HG03039 (cell line): ENCODE results near the gene FZD7.

ENCODE experiments used
- ATAC-seq: cut with Tn5 transposase; IDR thresholded peaks from one replicate; pipeline ENCODE4 v1.9.1; 2021; ENCODE audit warnings: mild to moderate bottlenecking, moderate library complexity; ENCODE audit not compliant: unreplicated experiment

The FZD7 gene

GRCh38 chr2:202064881-202065230 is 31.2 kb downstream of the FZD7 start:
- ATAC-seq = no peak

- no peak for ATAC-seq
These were observed 32.2 kb downstream of the FZD7 start for GRCh38 chr2:202065876-202066275.

GRCh38 chr2:202066875-202067274 is 33.2 kb downstream of the FZD7 start:
- no peak for ATAC-seq

- ATAC-seq = no peak
These were observed 33.9 kb downstream of the FZD7 start for GRCh38 chr2:202067589-202067988.

GRCh38 chr2:202069170-202070067 is 35.8 kb downstream of the FZD7 start:
- no peak for ATAC-seq

GRCh38 chr2:202071107-202071506 is 37.5 kb downstream of the FZD7 start:
- no peak for ATAC-seq

- ATAC-seq = no peak
These were observed 38.6 kb downstream of the FZD7 start for GRCh38 chr2:202072226-202072625.

- no peak for ATAC-seq
These were observed 39.2 kb downstream of the FZD7 start, which contains the start of gene KIAA2012 for GRCh38 chr2:202072737-202073401. KIAA2012 (plus strand) TSS chr2:202073255; CDS start chr2:202073628, 373 bp downstream.

- no peak for ATAC-seq
These were observed 40.7 kb downstream of the FZD7 start for GRCh38 chr2:202074324-202074723.

GRCh38 chr2:202079310-202079709 is 45.7 kb downstream of the FZD7 start:
- ATAC-seq = no peak

- no peak for ATAC-seq
These were observed 50.6 kb downstream of the FZD7 start for GRCh38 chr2:202084265-202084664.
